Stomach (tissue), 9 donors: ENCODE measurements around the gene ZNF625. TPM values are rescaled to one million over a fixed set of nuclear protein-coding genes. Genes with fewer than 3 reads are reported as not detected.

Experiments used
- DNase-seq, 2 donors: peaks; one replicate each; pipeline versions ENCODE4 v3.0.0 to v3.0.0-alpha.2; 2013 to 2019
- H3K27ac ChIP-seq, 5 donors: fragments of 200-600 bp in 4 of 5; sonication (generic) in 4 of 5; one replicate each; pipeline ENCODE4 v1.5.1; 2013 to 2019; ENCODE audit warnings: mild to moderate bottlenecking in 1 of 5, moderate library complexity in 1 of 5
- H3K27me3 ChIP-seq, 3 donors: fragments of 200-600 bp; sonication (generic); one replicate each; pipeline ENCODE4 v1.5.1; 2017 to 2019; ENCODE audit warnings: mixed run types in 1 of 3
- H3K36me3 ChIP-seq, 4 donors: fragments of 200-600 bp; sonication (generic); 1 replicate in 3 of 4; 2 replicates in 1 of 4; pipeline ENCODE4 v1.5.1; 2016 to 2019
- H3K4me1 ChIP-seq, 4 donors: fragments of 200-600 bp; sonication (generic); one replicate each; pipeline ENCODE4 v1.5.1; 2016 to 2019
- H3K4me3 ChIP-seq, 4 donors: fragments of 200-600 bp; sonication (generic) in 3 of 4; one replicate each; pipeline ENCODE4 v1.5.1; 2016 to 2019; ENCODE audit warnings: mild to moderate bottlenecking in 1 of 4
- H3K9me3 ChIP-seq, 4 donors: fragments of 200-600 bp; sonication (generic); one replicate each; pipeline ENCODE4 v1.5.1; 2016 to 2019
- CTCF ChIP-seq, 7 experiments: fragments of 450-650 bp in 4 of 7; fragments of 200-600 bp in 3 of 7; sonication (generic) in 3 of 7; IDR thresholded peaks; one replicate each; pipeline ENCODE4 v1.5.1; 2016 to 2019; ENCODE audit warnings: antibody characterized with exemption in 7 of 7, control low read depth in 2 of 7, mild to moderate bottlenecking in 1 of 7
- EP300 ChIP-seq: sonication (generic); formaldehyde crosslinking; IDR thresholded peaks from one replicate; pipeline ENCODE4 v1.6.1; 2017; ENCODE audit warnings: antibody characterized with exemption
- POLR2A ChIP-seq, 4 donors: fragments of 450-650 bp; IDR thresholded peaks; one replicate each; pipeline ENCODE4 v1.6.1; 2016; ENCODE audit warnings: antibody characterized with exemption in 4 of 4, control low read depth in 2 of 4, mild to moderate bottlenecking in 1 of 4, moderate library complexity in 1 of 4
- POLR2AphosphoS5 ChIP-seq, 3 donors: sonication (generic); formaldehyde crosslinking; IDR thresholded peaks; one replicate each; pipeline ENCODE4 v1.6.1; 2016; ENCODE audit warnings: antibody characterized with exemption in 3 of 3
- WGBS, 5 donors: extraction: QIAGEN DNeasy Blood & Tissue Kit in 3 of 5; methylation state at CpG; one replicate each; pipeline versions ENCODE4 v1.1.5 to v1.1.7; 2013 to 2018; 5-methylcytosine and 5-hydroxymethylcytosine counted together
- intact Hi-C: fragments of 100-400 bp; cut with DNase I; formaldehyde crosslinking; loops from one replicate; pipeline ENCODE4 v1.15.1; 2023; ENCODE audit warnings: low total_unique reads
- polyA plus RNA-seq, 3 donors: library from polyadenylated mRNA; stranded (reverse); fragments of 200-250 nt; gene quantifications; one replicate each; pipeline ENCODE4 v1.2.3, GENCODE V29; 2013
- total RNA-seq, 5 donors: library from RNA; depleted of rRNA; stranded (reverse); fragments of >200 nt; gene quantifications; one replicate each; pipeline versions ENCODE4 v1.1.0 to v1.2.3, GENCODE V29; 2014 to 2016
- donor health status: healthy with polysubstance abuse.
- donor health status: Bipolar disorder and iron deficiency.
- donor health status: healthy.

ZNF625 gene
- total and polyA plus RNA-seq, 8 donors, result 0.60 to 10.0 (median 4.3) TPM; not detected in 2

- TF ChIP-seq POLR2A (IDR thresholded peaks at IDR 0.05), result no peak
- peak in 1 of 7 experiments; percentile 11 for TF ChIP-seq CTCF (IDR thresholded peaks at IDR 0.05)
- no peak for TF ChIP-seq POLR2AphosphoS5 (IDR thresholded peaks at IDR 0.05)
- intact Hi-C loops, result no loop called here
- Histone ChIP-seq H3K27me3 (no peaks in the 10 kb centered on the region), H3K27ac (no peak overlapping the region), H3K4me3 (no peak overlapping the region), H3K9me3 (peaks cover 13 to 29% (median 20%) of the 10 kb centered on the region in 4 donors), H3K4me1 (peaks cover 11 to 27% (median 24%) of the 10 kb centered on the region in 4 donors), H3K36me3 (peaks cover 33 to 56% (median 48%) of the 10 kb centered on the region in 4 donors)
- DNase-seq, result no peak
- WGBS, 5 donors, result 80 to 85% (median 81%) methylated on average over 7 of the region's 7 CpGs
Measured at GRCh38 chr19:12137221-12137940, 19.2 kb downstream of the ZNF625 start.

GRCh38 chr19:12133069-12133468 lies 23.5 kb downstream of the ZNF625 start:
- Histone ChIP-seq H3K27me3 (no peaks in the 10 kb centered on the region), H3K4me1 (no peaks in the 10 kb centered on the region), H3K9me3 (peaks cover 21 to 58% (median 41%) of the 10 kb centered on the region in 4 donors), H3K4me3 (no peak overlapping the region), H3K27ac (no peak overlapping the region), H3K36me3 (peaks cover 38 to 68% (median 59%) of the 10 kb centered on the region in 4 donors)
- 94 to 98% (median 97%) methylated on average over 3 of the region's 3 CpGs for WGBS, 5 donors
- TF ChIP-seq EP300 (no peak), POLR2AphosphoS5 (IDR thresholded peaks at IDR 0.05) (no peak), CTCF (IDR thresholded peaks at IDR 0.05) (no peak), POLR2A (IDR thresholded peaks at IDR 0.05) (no peak)
- intact Hi-C loops, result no loop called here
- DNase-seq, result no peak

GRCh38 chr19:12126707-12127106 lies 29.8 kb downstream of the ZNF625 start:
- no peak overlapping the region for H3K27ac ChIP-seq
- no peaks in the 10 kb centered on the region for H3K27me3 ChIP-seq
- H3K4me3 ChIP-seq, result no peak overlapping the region
- no peaks in the 10 kb centered on the region for H3K4me1 ChIP-seq
- TF ChIP-seq EP300, result no peak
- peak in 5 of 7 experiments; percentile 12 to 35 (median 30) for TF ChIP-seq CTCF (IDR thresholded peaks at IDR 0.05)
- H3K9me3 ChIP-seq, result peaks cover 0 to 27% (median 13%) of the 10 kb centered on the region in 4 donors
- H3K36me3 ChIP-seq, result peaks cover 0 to 13% (median under 1%) of the 10 kb centered on the region in 4 donors
- DNase-seq, result peak in 1 of 2 donors; percentile 16
- intact Hi-C loops, result no loop called here
- WGBS, 5 donors, result 14 to 35% (median 27%) methylated on average over 2 of the region's 2 CpGs

GRCh38 chr19:12117201-12117970 lies 39.1 kb downstream of the ZNF625 start:
- Histone ChIP-seq H3K27me3 (no peaks in the 10 kb centered on the region), H3K9me3 (peaks cover 0 to 30% (median 15%) of the 10 kb centered on the region in 4 donors), H3K4me1 (no peaks in the 10 kb centered on the region), H3K27ac (no peak overlapping the region), H3K36me3 (peaks cover 0 to 16% (median 11%) of the 10 kb centered on the region in 4 donors), H3K4me3 (no peak overlapping the region)
- no peak for DNase-seq
- WGBS, 5 donors, result 63 to 85% (median 73%) methylated on average over 2 to 33 of the region's 33 CpGs
- no peak for TF ChIP-seq POLR2A (IDR thresholded peaks at IDR 0.05)
- TF ChIP-seq POLR2AphosphoS5 (IDR thresholded peaks at IDR 0.05), result no peak
- TF ChIP-seq CTCF (IDR thresholded peaks at IDR 0.05), result no peak
- TF ChIP-seq EP300, result no peak
- intact Hi-C loops, result no loop called here
